HG03442 (cell line): ENCODE data around the gene S100PBP.
"Not testable (repeated sequence)": the region's sequence is repeated elsewhere in the genome, so short reads cannot be mapped to it uniquely, and the experiment has no call there.

ENCODE experiments used
- ATAC-seq: cut with Tn5 transposase; IDR thresholded peaks from one replicate; pipeline ENCODE4 v1.9.1; 2021; ENCODE audit warnings: mild to moderate bottlenecking, moderate library complexity; ENCODE audit not compliant: unreplicated experiment

Gene S100PBP

DNA sequence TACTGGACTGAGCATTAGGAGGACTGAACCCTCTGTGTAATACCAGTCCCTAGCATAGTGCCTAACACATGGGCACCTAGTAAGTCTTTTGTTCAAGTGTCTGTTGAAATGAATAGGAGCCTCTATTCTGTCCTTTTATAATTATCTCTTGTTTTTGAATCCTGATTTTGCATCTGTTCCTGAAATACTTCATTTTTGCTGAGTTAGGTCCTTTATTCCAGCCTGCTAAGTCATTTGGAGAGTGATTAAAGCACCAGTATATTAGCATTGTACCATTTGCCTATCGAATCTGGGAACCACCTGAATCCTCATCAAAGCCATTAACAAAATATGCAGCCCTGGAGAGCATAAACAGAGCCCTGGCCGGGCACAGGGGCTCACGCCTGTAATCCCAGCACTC lies 32.6 kb upstream of the S100PBP start:
- no peak for ATAC-seq

DNA sequence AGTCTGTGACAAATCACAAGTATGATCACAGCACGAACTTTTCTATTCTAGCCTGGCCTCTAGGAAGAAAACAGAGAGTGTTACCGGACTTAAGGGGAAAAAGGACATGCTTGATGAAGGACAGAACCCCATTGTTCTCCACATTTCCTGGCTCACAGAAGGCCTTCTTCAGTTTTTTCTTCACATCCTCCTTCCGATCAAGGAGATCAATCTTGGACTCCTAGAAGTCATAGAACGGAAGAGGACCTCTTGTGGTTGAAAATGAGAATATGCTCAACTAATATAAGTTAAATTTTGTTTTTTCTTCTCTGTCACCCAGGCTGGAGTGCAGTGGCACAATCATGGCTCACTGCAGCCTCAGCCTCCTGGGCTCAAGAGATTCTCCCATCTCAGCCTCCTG lies 30.6 kb upstream of the S100PBP start:
- ATAC-seq = no peak

DNA sequence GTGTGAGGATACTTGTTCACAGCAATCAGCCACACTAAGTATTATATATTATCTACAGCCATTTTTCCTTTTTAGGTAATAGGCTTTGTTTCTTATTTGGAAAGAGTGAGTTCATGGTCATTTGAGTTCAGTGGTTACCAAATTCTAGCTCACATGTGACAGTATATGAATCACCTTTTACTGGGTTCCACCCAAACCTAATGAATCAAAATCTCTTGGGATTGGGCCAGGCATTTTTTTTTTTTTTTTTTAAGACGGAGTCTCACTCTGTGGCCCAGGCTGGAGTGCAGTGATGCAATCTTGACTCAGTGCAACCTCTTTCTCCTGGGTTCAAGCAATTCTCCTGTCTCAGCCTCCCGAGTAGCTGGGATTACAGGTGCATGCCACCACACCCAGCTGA lies 28.1 kb upstream of the S100PBP start:
- not testable (repeated sequence) for ATAC-seq

DNA sequence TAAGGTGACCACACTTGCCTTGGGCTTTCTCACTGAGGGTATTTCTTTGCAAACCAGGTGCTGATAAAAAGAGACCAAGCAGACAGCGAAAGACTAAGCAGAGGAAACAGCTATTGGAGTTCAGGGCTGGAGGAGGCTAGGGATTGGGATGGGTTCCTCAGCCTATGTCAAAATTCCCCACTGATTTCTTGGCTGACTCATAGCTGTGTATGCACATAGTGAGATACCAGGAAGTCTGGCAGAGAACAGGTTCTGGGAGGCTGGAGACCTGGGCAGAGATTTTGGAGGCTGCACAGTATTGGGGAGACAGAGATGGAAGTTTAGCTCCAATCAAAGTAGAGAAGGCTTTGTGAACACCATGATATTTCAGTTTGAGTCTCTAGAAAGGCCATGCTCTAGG lies 25.6 kb upstream of the S100PBP start:
- ATAC-seq = no peak

DNA sequence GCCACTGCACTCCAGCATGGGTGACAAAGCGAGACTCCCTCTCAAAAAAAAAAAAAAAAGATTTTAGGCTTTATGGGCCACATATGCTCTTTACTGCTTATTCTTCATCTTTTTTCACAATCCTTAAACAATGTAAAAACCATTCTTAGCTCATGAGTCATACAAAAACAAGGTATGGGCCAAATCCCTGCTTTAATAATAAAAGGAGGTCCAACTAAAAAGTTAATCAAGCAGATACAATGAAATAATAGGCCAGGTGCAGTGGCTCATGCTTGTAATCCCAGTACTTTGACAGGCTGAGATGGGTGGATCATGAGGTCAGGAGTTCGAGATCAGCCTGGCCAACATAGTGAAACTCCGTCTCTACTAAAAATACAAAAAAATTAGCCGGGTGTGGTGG lies 21.7 kb upstream of the S100PBP start:
- not testable (repeated sequence) for ATAC-seq

DNA sequence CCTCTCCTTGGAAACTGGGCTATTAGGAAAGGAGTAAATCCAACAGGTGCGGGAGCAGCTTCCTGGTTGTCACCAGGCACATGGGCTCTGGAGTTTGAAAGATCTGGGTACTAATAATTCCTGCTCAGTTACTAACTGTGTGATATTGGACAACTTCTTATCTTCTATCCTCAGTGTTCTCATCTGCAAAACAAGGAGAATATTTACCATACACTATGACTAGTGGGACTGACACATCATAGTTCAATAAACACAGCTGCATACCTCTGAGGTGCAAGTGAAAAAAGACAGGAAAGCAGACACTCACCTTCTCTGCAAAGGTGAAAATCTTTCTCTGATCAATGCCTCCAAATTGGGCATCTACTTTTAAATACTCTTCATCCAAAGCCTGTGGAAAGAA lies 20.0 kb upstream of the S100PBP start:
- ATAC-seq = no peak

DNA sequence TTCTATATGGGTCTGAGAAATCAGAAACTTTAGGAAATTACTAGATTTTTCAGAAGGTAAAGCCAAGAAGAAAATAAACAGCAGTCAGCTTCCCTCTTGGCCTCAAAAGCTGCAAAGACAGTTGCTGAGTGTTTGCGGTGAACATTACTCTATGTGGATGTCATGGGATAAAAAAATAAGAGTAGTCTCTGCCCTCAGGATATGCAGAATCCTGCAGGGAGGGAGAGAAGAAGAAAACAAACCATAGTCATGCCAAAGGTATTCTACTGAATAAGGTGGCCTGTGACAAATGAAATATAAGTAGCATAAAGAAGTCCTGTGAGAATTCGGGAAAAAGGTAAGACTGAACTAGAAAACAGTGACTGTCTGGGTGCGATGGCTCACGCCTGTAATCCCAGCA lies 19.3 kb upstream of the S100PBP start:
- ATAC-seq = no peak

DNA sequence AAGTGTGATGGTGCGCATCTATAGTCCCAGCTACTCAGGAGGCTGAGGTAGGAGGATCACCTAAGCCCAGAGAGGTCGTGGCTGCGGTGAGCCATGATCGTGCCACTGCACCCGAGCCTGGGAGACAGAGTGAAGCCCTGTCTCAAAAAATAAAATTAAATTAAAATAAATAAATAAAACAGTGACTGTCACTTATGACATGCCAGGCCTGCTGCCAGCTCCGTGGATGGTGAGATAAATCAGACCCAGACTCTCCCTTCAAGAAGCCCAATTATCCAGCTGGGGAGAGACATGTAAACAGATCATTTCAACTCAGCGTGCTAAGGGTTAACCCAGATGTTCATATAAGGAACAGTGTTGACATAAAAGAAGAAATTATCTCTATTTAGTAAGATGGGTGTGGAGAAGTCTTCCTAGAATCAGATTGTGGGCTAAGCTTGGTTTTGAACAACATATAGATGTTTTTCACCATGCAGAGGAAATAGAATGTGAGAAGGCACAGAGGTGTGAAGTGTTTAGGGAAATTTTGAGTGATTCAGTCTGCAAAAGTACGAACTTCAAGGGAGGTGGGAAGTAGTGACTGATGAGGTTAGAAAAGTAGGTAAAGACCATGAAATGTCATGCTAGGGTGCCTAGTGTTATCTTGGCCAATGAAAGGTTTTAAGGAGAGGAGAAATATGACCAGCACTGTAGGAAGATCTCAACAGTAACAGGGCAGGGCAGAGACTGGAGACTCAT lies 18.6 kb upstream of the S100PBP start:
- no peak for ATAC-seq

DNA sequence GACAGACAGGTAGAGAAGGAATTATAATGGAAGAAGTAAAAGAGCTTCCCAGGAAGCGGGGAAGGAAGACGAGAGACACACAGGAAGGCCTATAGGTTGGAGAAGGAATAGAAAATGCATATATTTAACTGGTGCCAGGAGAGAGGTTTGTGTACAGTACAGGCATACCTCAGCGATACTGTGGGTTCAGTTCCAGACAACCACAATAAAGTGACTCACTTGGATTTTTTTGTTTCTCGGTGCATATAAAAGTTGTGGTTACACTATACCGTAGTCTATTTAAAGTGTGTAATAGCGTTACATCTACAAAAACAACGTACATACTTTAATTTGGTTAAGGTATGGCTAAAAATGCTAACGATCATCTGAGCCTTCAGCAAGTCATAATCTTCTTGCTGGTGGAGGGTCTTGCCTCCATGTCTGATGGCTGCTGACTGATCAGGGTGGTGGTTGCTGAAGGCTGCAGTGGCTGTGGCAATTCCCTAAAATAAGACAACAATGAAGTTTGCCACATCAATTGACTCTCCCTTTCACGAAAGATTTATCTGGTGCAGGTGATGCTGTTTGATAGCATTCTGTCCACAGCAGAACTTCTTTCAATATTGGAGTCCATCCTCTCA lies 16.2 kb upstream of the S100PBP start:
- ATAC-seq = no peak

DNA sequence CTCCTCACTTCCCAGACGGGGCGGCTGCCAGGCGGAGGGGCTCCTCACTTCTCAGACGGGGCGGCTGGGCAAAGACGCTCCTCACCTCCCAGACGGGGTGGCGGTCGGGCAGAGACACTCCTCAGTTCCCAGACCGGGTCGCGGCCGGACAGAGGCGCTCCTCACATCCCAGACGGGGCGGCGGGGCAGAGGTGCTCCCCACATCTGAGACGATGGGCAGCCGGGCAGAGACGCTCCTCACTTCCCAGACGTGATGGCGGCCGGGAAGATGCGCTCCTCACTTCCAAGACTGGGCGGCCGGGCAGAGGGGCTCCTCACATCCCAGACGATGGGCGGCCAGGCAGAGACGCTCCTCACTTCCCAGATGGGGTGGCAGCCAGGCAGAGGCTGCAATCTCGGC lies 13.0 kb upstream of the S100PBP start:
- ATAC-seq = not testable (repeated sequence)

DNA sequence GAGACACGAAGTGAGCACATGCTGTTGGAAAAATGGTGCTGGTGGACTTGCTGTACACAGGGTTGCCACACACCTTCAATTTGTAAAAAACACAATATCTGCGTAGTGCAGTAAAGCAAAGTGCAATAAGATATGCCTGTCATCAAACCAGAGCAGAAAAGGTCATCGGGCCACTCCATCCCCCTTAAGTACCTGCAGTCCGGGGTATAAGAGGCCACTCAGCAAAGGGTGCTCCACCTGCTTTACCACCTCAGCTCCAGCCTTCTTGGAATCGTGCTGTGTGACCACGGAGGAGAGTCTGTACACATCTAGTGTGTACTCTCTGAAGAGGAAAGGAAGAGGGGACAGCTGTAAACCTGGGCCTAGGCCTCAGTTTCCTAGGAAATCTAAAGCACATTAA lies 11.2 kb upstream of the S100PBP start:
- ATAC-seq = no peak

DNA sequence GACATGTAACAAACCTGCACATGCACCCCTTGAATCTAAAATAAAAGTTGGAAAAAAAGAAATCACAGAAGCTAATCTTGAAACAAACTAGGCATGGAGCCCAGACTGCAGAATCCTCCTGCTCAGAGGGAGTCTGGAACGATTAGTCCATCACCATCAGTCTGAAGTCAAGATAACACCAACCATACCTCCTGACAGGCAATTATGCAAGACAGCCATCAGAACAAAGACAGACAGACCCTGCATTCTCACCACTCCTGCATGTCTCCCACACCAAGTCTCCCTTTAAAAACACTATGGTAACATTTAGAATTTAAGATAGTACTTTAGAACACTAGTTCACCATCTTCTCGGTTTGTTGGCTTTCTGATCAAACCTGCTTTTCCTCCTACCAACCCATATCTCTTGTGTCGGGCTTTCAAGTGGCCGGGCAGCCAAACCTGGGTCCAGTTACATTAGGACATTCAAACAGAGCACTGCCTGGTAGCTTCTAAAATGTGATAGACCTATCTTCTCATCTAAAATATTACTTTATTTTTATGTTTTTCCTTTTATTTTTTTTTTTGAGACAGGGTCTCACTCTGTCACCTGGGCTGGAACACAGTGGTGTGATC lies 10.4 kb upstream of the S100PBP start:
- no peak for ATAC-seq

DNA sequence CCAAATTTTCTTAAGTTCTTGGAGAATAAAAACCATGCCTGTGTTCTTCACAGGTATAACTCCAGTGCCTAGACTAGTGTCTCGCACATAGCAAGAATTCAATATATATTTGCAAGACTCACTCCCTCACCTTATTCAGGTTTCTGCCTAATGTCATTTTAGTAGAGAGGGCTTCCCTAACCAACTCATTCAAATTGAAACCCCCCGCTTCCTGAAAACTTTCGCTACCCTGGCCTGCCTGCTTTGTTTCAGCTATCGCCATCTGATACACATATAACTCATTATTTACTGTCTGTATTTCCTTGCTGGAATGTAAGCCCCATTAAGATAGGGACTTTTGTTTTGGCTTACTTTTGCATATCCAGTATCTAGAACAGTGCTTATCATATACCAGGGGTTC lies 8.9 kb upstream of the S100PBP start:
- ATAC-seq = no peak

DNA sequence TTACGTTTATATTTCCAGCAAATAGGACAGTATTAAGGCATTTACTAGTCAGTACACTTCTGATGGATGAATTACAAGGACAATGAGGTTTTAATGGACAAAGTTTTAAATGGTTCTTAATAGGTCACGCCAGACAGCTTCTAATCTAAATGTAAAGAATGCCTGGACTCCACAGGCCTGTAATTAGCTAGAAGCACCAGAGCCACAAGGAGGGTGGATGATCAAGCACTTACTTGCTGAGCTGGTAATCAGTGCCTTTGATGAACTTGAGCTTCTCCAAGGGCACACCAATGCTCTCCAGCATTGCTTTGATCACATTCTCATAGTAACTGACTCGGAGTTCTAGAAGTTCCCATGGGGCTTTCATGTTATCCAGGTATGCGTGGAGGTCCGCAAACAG lies 7.1 kb upstream of the S100PBP start:
- no peak for ATAC-seq

DNA sequence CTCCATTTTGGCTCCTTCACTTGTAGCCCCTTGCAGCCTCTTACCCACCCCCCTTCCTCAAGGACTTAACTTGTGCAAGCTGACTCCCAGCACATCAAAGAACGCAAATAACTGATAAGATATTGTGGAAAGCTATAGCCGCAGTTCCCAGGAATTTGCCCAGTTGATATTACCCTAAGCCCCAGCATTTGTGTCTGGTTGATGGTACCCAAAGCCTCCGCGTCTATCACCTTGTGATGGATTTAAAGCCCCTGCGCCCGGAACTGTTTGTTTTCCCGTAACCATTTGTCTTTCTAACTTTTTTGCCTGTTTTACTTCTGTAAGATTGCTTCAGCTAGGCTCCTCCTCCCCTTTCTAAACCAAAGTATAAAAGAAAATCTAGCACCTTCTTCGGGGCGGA lies 6.2 kb upstream of the S100PBP start:
- ATAC-seq = no peak

DNA sequence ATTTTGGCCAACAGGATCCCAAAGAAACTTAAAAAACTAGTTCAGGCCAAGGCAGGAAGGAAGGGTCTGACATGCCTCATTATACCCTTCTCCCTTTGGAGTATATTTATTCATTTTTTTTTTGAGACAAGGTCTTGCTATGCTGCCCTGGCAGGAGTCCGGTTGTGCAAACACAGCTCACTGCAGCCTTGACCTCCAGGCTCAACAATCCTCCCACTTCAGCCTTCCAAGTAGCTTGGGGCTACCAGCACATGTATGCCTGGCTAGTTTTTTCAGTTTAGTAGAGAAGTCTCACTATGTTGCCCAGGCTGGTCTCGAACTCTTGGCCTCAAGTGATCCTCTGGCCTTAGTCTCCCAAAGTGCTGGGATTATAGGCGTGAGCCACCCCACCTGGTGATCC lies 5.5 kb upstream of the S100PBP start:
- no peak for ATAC-seq

DNA sequence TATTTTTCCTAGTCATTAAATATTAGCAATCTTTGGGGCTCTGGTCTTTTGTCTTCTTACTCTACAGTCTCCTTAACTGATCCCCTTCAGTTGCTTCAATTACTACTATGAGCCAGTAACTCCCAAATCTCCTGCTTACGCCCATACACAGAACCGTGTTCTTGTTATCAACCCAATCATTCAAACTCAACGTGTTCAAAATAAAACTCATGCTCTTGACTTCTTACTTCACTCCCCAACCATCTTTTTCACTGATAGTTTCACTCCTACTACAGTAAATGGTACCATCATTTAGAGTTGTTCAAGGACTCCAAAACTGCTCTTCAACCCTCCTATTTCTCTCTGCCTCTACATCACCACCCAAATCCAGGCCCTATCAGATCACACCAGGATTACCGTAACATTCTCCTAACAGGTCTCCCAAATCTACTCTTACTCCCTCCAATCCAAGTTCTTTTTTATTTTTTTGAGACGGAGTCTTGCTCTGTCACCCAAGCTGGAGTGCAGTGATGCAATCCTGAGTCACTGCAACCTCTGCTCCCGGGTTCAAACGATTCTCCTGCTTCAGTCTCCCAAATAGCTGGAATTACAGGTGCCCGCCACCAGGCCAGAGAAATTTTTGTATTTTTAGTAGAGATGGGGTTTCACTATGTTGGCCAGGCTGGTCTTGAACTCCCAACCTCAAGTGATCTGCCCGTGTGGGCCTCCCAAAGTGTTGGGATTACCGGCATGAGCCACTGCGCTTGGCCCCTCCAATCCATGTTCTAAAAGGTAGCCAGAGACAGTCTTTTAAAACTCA lies 3.3 kb upstream of the S100PBP start:
- ATAC-seq = no peak

DNA sequence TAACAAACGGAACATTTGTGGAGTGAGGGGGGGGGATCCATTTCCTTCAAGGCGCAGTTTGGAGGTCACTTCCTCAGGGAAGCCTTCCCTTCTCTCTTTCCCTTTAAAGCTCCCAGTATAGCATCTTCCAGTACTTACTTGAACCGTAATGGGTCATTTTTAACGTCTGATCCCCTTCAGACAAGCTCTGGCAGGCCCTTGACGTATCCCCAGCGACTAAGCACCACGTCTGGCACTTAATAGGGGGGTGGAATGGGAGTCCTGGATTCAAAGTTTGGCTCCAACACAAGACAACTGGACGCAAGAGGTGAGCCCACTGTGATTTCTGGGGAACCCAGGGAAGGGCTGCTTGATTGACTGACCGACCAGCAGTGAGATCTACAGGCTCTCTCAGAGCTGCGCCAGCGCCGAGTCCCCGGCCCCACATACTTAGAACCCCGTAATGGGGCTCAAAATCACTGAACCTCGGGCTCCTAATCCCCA lies 736 bp upstream of the S100PBP start:
- ATAC-seq = peak; percentile 9

DNA sequence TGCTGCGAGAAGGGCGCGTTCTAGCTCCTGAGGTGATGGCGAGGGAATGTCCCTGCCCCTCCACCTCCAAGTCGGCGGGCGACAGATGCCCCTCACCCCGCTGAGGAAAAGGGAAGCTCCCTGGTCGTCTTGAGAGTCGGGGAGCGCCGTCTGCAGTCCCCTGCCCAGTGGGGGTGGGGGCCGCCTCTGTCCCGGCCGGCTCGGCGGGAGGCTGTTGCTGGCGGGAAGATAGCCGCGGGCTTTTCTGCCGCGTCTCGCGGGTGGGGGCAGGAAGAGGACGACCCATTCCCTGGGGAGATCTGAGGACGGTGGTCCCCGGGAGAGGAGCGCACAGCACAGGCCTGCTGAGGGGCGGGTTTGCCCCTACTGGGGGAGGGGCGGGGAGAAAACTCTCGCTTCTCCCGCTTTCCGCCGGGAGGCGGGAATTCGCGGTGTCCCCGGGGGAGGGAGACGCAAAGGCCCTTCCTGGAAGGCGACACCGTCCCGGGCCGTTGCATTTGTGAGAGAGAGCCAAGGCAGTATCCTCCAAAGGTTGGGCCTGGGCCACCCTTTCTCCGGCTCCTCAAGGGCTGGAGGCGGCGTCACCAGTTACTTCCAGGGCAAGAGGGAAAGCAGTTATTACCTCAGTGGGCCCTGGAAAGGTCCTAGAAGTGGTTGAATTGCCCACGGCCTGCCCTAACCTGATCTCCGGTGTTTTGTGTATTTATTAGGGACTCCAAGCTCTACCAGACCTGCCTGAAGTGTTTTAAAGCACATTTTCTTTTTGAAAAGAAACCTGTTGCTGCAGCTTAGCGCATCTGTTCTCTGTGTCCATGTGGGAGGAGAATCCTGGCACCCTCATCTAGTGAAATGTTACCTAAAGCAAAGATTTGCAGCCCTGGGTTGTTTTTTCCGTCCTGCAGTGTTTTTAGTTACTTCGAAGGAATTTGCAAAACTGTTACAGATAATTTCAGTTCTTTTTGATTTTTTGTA lies 648 bp downstream of the S100PBP start:
- ATAC-seq = peak; percentile 8

DNA sequence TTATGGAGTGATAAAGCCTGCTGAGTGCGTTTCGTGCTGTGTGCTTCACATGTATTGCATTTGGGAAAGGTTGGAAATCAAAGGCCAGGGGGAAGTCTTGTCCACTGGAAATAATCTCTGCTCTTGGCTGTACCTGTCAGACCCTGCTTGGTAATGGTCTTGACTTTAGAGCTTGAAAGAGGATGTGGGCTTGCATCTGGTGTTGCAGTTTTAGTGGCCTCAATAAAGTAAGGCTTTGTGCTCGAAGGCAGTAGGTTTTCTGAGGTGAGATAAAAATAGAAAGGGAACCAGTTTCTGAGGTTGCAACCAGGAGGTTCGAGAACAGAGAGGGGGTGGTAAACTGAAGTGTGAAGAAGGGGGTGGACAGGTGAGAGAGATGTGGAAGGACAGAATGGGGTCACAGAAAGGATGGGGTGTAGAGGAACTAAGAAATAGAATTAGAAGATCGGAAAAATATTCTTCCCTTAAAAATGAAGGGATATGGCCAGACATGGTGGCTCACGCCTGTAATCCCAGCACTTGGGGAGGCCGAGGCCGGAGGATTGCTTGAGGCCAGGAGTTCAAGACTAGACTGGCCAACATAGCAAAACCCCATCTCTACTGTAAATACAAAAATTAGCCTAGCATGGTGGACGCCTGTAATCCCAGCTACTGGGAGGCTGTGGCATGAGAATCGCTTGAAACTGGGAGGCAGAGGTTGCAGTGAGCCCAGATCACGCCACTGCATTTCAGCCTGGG lies 1.5 kb downstream of the S100PBP start:
- ATAC-seq = peak; percentile 30
